H1 (cell line): ENCODE results near the gene RAB11B. TPM values are rescaled to one million over a fixed set of nuclear protein-coding genes. Genes with fewer than 3 reads are reported as not detected.

Experiments
- CTCF ChIA-PET: fragments of 300-600 bp; sonication (Branson Sonifier 250); formaldehyde crosslinking; loops from one replicate; lab custom pipeline; 2021; ENCODE audit not compliant: partially characterized antibody; lab: Charles Lee
- POLR2A ChIA-PET: fragments of 300-600 bp; sonication (Branson Sonifier 250); formaldehyde crosslinking; loops from one replicate; lab custom pipeline; 2021; ENCODE audit warnings: inconsistent platforms; ENCODE audit not compliant: partially characterized antibody; lab: Charles Lee
- DNase-seq, 2 experiments: peaks; one replicate each; pipeline versions ENCODE4 v3.0.0 to v3.0.0-alpha.2; 2010 to 2022; ENCODE audit warnings: low spot score in 2 of 2, low read depth in 1 of 2, mixed read lengths in 1 of 2
- FAIRE-seq: peaks from 2 replicates; lab custom pipeline; 2011; peaks lifted over from hg19 to GRCh38; lab: Jason Lieb, UNC
- H2AFZ ChIP-seq: 2 replicates; pipeline ENCODE4 v1.8.1; 2012; ENCODE audit warnings: low read length, inconsistent platforms
- H2AK5ac ChIP-seq: 2 replicates; pipeline ENCODE4 v1.6.1; 2013; ENCODE audit warnings: low read depth, low read length
- H2BK120ac ChIP-seq: replicated peaks from 2 replicates; pipeline ENCODE3; 2013; ENCODE audit warnings: low read depth, low read length, inconsistent platforms
- H2BK12ac ChIP-seq: 2 replicates; pipeline ENCODE4 v1.6.1; 2013; ENCODE audit warnings: low read depth, low read length
- H2BK15ac ChIP-seq: 2 replicates; pipeline ENCODE4 v1.6.1; 2013; ENCODE audit warnings: low read length
- H2BK20ac ChIP-seq: 2 replicates; pipeline ENCODE4 v1.6.1; 2013; ENCODE audit warnings: low read length
- H2BK5ac ChIP-seq: 2 replicates; pipeline ENCODE4 v1.6.1; 2013; ENCODE audit warnings: low read depth, low read length
- H3K14ac ChIP-seq: 2 replicates; pipeline ENCODE4 v1.6.1; 2013; ENCODE audit warnings: inconsistent platforms; ENCODE audit not compliant: insufficient read length
- H3K18ac ChIP-seq: 2 replicates; pipeline ENCODE4 v1.6.1; 2013; ENCODE audit warnings: low read length; ENCODE audit errors: extremely low read depth
- H3K23ac ChIP-seq: 2 replicates; pipeline ENCODE4 v1.6.1; 2013; ENCODE audit warnings: inconsistent platforms; ENCODE audit not compliant: insufficient read length
- H3K23me2 ChIP-seq: 2 replicates; pipeline ENCODE4 v1.6.1; 2013; ENCODE audit warnings: low read depth, low read length
- H3K27ac ChIP-seq: 2 replicates; pipeline ENCODE4 v1.6.1; 2011; ENCODE audit warnings: low read depth, low read length, inconsistent platforms
- H3K27me3 ChIP-seq, 4 experiments: replicated peaks in 1 of 4; 1 replicate in 1 of 4; 2 replicates in 3 of 4; pipeline versions ENCODE4 v1.6.1 to v1.8.1; 2011 to 2013; ENCODE audit warnings: low read length in 3 of 4, mild to moderate bottlenecking in 3 of 4, inconsistent platforms in 2 of 4, mixed read lengths in 2 of 4, moderate library complexity in 1 of 4; ENCODE audit not compliant: control insufficient read depth in 3 of 4, insufficient read depth in 3 of 4; ENCODE audit errors: extremely low read depth in 1 of 4
- H3K36me3 ChIP-seq, 4 experiments: 2 replicates each; pipeline versions ENCODE4 v1.6.1 to v1.8.1; 2011 to 2013; ENCODE audit warnings: mild to moderate bottlenecking in 4 of 4, low read length in 3 of 4, moderate library complexity in 2 of 4, control low read depth in 1 of 4, inconsistent platforms in 1 of 4; ENCODE audit not compliant: insufficient read depth in 4 of 4, control insufficient read depth in 2 of 4
- H3K4ac ChIP-seq: replicated peaks from 2 replicates; pipeline ENCODE3; 2013; ENCODE audit warnings: low read length, low read depth, mixed read lengths, inconsistent platforms; ENCODE audit not compliant: insufficient read length
- H3K4me1 ChIP-seq, 4 experiments: replicated peaks in 1 of 4; 1 replicate in 1 of 4; 2 replicates in 3 of 4; pipeline versions ENCODE4 v1.6.1 to v1.8.1; 2011 to 2013; ENCODE audit warnings: low read length in 3 of 4, inconsistent platforms in 2 of 4, mixed read lengths in 1 of 4; ENCODE audit not compliant: insufficient read depth in 4 of 4, control insufficient read depth in 3 of 4
- H3K4me2 ChIP-seq, 2 experiments: 2 replicates each; pipeline versions ENCODE4 v1.6.1 to v1.8.1; 2011 to 2013; ENCODE audit warnings: low read depth in 2 of 2, low read length in 2 of 2, control low read depth in 1 of 2, inconsistent platforms in 1 of 2, mild to moderate bottlenecking in 1 of 2; ENCODE audit not compliant: insufficient read depth in 1 of 2
- H3K4me3 ChIP-seq, 4 experiments: fragments of 200-600, 300-600 bp in 1 of 4; sonication (generic), shearing (Covaris generic), sonication (Bioruptor Twin) in 1 of 4; 2 replicates each; pipeline versions ENCODE4 v1.5.1 to v1.8.1; 2011 to 2016; ENCODE audit warnings: low read length in 4 of 4, low read depth in 3 of 4, control low read depth in 2 of 4, inconsistent platforms in 2 of 4, mild to moderate bottlenecking in 2 of 4, mixed read lengths in 1 of 4, moderate library complexity in 1 of 4; ENCODE audit not compliant: insufficient read depth in 2 of 4; ENCODE audit errors: extremely low read depth in 1 of 4
- H3K56ac ChIP-seq: replicated peaks from 2 replicates; pipeline ENCODE3; 2013; ENCODE audit warnings: low read depth, mild to moderate bottlenecking, mixed read lengths, low read length, inconsistent platforms; ENCODE audit not compliant: insufficient read length
- H3K79me1 ChIP-seq: 2 replicates; pipeline ENCODE4 v1.6.1; 2013; ENCODE audit warnings: low read depth, low read length, control low read depth
- H3K79me2 ChIP-seq, 2 experiments: 2 replicates each; pipeline versions ENCODE4 v1.6.1 to v1.8.1; 2012 to 2013; ENCODE audit warnings: low read length in 2 of 2, mild to moderate bottlenecking in 2 of 2, inconsistent platforms in 1 of 2; ENCODE audit not compliant: insufficient read depth in 2 of 2, control insufficient read depth in 1 of 2
- H3K9ac ChIP-seq, 4 experiments: replicated peaks in 1 of 4; 1 replicate in 1 of 4; 2 replicates in 3 of 4; pipeline versions ENCODE4 v1.6.1 to v1.8.1; 2011 to 2013; ENCODE audit warnings: low read depth in 3 of 4, low read length in 3 of 4, control low read depth in 2 of 4, mild to moderate bottlenecking in 2 of 4, moderate library complexity in 2 of 4, inconsistent platforms in 1 of 4; ENCODE audit errors: extremely low read depth in 1 of 4
- H3K9me3 ChIP-seq, 2 experiments: 2 replicates each; pipeline versions ENCODE4 v1.6.1 to v1.8.1; 2012 to 2013; ENCODE audit warnings: mild to moderate bottlenecking in 2 of 2, moderate library complexity in 2 of 2, control low read depth in 1 of 2, inconsistent platforms in 1 of 2, low read depth in 1 of 2, low read length in 1 of 2, mixed read lengths in 1 of 2; ENCODE audit not compliant: insufficient read depth in 2 of 2
- H4K20me1 ChIP-seq, 2 experiments: replicated peaks in 1 of 2; 2 replicates each; pipeline versions ENCODE3 to v1.8.1; 2011 to 2013; ENCODE audit warnings: inconsistent platforms in 2 of 2, low read length in 2 of 2, mild to moderate bottlenecking in 1 of 2; ENCODE audit not compliant: insufficient read depth in 2 of 2, control insufficient read depth in 1 of 2
- H4K5ac ChIP-seq: 2 replicates; pipeline ENCODE4 v1.6.1; 2013; ENCODE audit warnings: low read length, low read depth, mixed read lengths, inconsistent platforms; ENCODE audit not compliant: insufficient read length
- H4K8ac ChIP-seq: 2 replicates; pipeline ENCODE4 v1.8.0; 2013; ENCODE audit warnings: mild to moderate bottlenecking, moderate library complexity, low read length, inconsistent platforms; ENCODE audit not compliant: insufficient read depth; ENCODE audit errors: extremely low read depth
- H4K91ac ChIP-seq: replicated peaks from 2 replicates; pipeline ENCODE3; 2013; ENCODE audit warnings: low read length, mixed read lengths, inconsistent platforms; ENCODE audit not compliant: insufficient read length
- CEBPB ChIP-seq: IDR thresholded peaks from 2 replicates; pipeline ENCODE4 v1.6.1; 2012; ENCODE audit warnings: low read depth, low read length
- CREB1 ChIP-seq: IDR thresholded peaks from 2 replicates; pipeline ENCODE4 v1.6.1; 2012; ENCODE audit warnings: inconsistent platforms
- E2F6 ChIP-seq: IDR thresholded peaks from 2 replicates; pipeline ENCODE4 v1.6.1; 2012; ENCODE audit warnings: inconsistent platforms
- GTF2F1 ChIP-seq: IDR thresholded peaks from 2 replicates; pipeline ENCODE4 v1.6.1; 2012; ENCODE audit warnings: low read depth, low read length, improper control_type of control experiment, borderline replicate concordance
- JUN ChIP-seq: IDR thresholded peaks from 2 replicates; pipeline ENCODE4 v1.6.1; 2011; ENCODE audit warnings: low read depth, mild to moderate bottlenecking, improper control_type of control experiment, low read length
- NRF1 ChIP-seq: IDR thresholded peaks from 2 replicates; pipeline ENCODE4 v1.6.1; 2011; ENCODE audit warnings: mild to moderate bottlenecking, low read depth, low read length, improper control_type of control experiment
- POLR2A ChIP-seq, 2 experiments: IDR thresholded peaks; 1 replicate in 1 of 2; 2 replicates in 1 of 2; pipeline ENCODE4 v1.6.1; 2011; ENCODE audit warnings: low read depth in 2 of 2, low read length in 2 of 2, mild to moderate bottlenecking in 2 of 2; ENCODE audit errors: control extremely low read depth in 1 of 2
- RAD21 ChIP-seq, 2 experiments: IDR thresholded peaks in 1 of 2; conservative IDR thresholded peaks in 1 of 2; 2 replicates each; pipeline ENCODE4 v1.6.1; 2011; ENCODE audit warnings: low read depth in 2 of 2, low read length in 2 of 2, improper control_type of control experiment in 1 of 2, inconsistent platforms in 1 of 2, mild to moderate bottlenecking in 1 of 2, moderate library complexity in 1 of 2
- SIN3A ChIP-seq, 2 experiments: IDR thresholded peaks in 1 of 2; conservative IDR thresholded peaks in 1 of 2; 2 replicates each; pipeline ENCODE4 v1.6.1; 2011 to 2012; ENCODE audit warnings: low read length in 2 of 2, improper control_type of control experiment in 1 of 2, low read depth in 1 of 2, mild to moderate bottlenecking in 1 of 2
- SIRT6 ChIP-seq: IDR thresholded peaks from one replicate; pipeline ENCODE4 v1.7.1; 2012; ENCODE audit warnings: low read length, inconsistent platforms
- SIX5 ChIP-seq: IDR thresholded peaks from 2 replicates; pipeline ENCODE4 v1.6.1; 2011; ENCODE audit warnings: mild to moderate bottlenecking, low read depth, low read length
- SP2 ChIP-seq: IDR thresholded peaks from 2 replicates; pipeline ENCODE4 v1.6.1; 2012; ENCODE audit warnings: mild to moderate bottlenecking, low read length, inconsistent platforms
- TCF12 ChIP-seq: IDR thresholded peaks from 2 replicates; pipeline ENCODE4 v1.6.1; 2011; ENCODE audit warnings: low read depth, mild to moderate bottlenecking, low read length
- WGBS, 2 experiments: shearing (Covaris generic) in 1 of 2; methylation state at CpG; one replicate each; pipeline versions ENCODE4 v1.1.6 to v1.1.7; 2013 to 2015; ENCODE audit warnings: low lambda C conversion rate in 2 of 2, mixed read lengths in 2 of 2, inconsistent platforms in 1 of 2, low coverage in 1 of 2, missing lambda C conversion rate in 1 of 2; ENCODE audit not compliant: insufficient replicate concordance in 2 of 2, insufficient coverage in 1 of 2, insufficient read length in 1 of 2; ENCODE audit errors: extremely low coverage in 1 of 2, missing lambda C conversion rate in 1 of 2; 5-methylcytosine and 5-hydroxymethylcytosine counted together
- polyA plus RNA-seq, 7 experiments: library from polyadenylated mRNA; depleted of rRNA in 3 of 7; stranded (reverse) in 5 of 7; unstranded in 2 of 7; fragments of >200 nt in 5 of 7; fragments of 200-250 nt in 2 of 7; gene quantifications; 1 replicate in 5 of 7; 2 replicates in 1 of 7; 4 replicates in 1 of 7; pipeline versions ENCODE4 v1.2.1 to v1.2.3, GENCODE V29; 2011 to 2013; ENCODE audit warnings: missing spikeins in 2 of 7, mixed read lengths in 2 of 7
- total RNA-seq: library from RNA; stranded (reverse); fragmentation: NEBNext Ultra II Directional; extraction: Animal tissue kit (Norgen Biotek cat#: 25700); gene quantifications from 2 replicates; pipeline ENCODE4 v1.2.1, GENCODE V29; 2021

Gene RAB11B
- total and polyA plus RNA-seq, 2 of the 8 experiments (the other 6 are each of a cell fraction or from before 2014, with no cell fraction given), result 50.2 to 85.8 TPM

GRCh38 chr19:8399681-8400188 is 9.6 kb downstream of the RAB11B start:
- H3K79me2 ChIP-seq, result peaks cover 0 to 37% of the 10 kb centered on the region in 2 experiments; a peak in 1 of 4 replicates
- POLR2A ChIA-PET, result interaction anchor here (1.2 to 3.0 kb wide), 3 partner anchors 8 to 49 kb away, joined by 3 to 9 read pairs (median 3); no protein-coding TSS in a partner anchor
- H3K27ac ChIP-seq, result no peak overlapping the region
- TF ChIP-seq GTF2F1, result no peak
- no peak for TF ChIP-seq POLR2A (IDR thresholded peaks at IDR 0.05; ENCODE audit: control extremely low read depth in 1 of 2, low read depth in 2 of 2, low read length in 2 of 2)
- TF ChIP-seq E2F6, result no peak
- TF ChIP-seq SP2, result no peak
- no peak for TF ChIP-seq RAD21 (IDR thresholded peaks at IDR 0.05 in 1 of 2, conservative IDR thresholded peaks at IDR 0.05 in 1 of 2; ENCODE audit: low read depth in 2 of 2, low read length in 2 of 2)
- TF ChIP-seq CREB1, result no peak
- TF ChIP-seq SIX5, result no peak
- TF ChIP-seq TCF12, result no peak
- TF ChIP-seq SIRT6, result no peak
- TF ChIP-seq SIN3A (conservative IDR thresholded peaks at IDR 0.05 in 1 of 2, IDR thresholded peaks at IDR 0.05 in 1 of 2; ENCODE audit: low read depth in 1 of 2, low read length in 2 of 2), result no peak
- no peak for TF ChIP-seq JUN
- TF ChIP-seq CEBPB, result no peak
- TF ChIP-seq NRF1, result no peak

More at GRCh38 chr19:8399681-8400188, 9.6 kb downstream of the RAB11B start:
- Histone ChIP-seq H3K4ac (no peak overlapping the region), H3K23ac (no peak overlapping the region), H3K27me3 (no peaks in the 10 kb centered on the region), H2BK120ac (no peak overlapping the region), H3K14ac (no peak overlapping the region), H4K91ac (no peak overlapping the region), H2BK15ac (no peak overlapping the region), H4K5ac (no peak overlapping the region), H2BK5ac (no peak overlapping the region), H4K8ac (no peak overlapping the region; the same call in 1 of the 2 replicates), H2BK12ac (0 out of 2 replicates have a peak overlapping the region, but pooled peaks have one; percentile 39), H3K56ac (no peak overlapping the region), H3K9ac (no peak overlapping the region), H2BK20ac (no peak overlapping the region), H2AK5ac (no peak overlapping the region), H3K4me1 (no peaks in the 10 kb centered on the region; a peak in 3 of 7 replicates), H3K4me2 (no peak overlapping the region), H3K23me2 (no peaks in the 10 kb centered on the region), H2AFZ (no peak overlapping the region), H4K20me1 (peaks cover 8 to 38% of the 10 kb centered on the region in 2 experiments), H3K79me1 (peaks cover 24% of the 10 kb centered on the region), H3K36me3 (peaks cover 0 to 14% (median 10%) of the 10 kb centered on the region in 4 experiments; a peak in 6 of 8 replicates), H3K4me3 (no peak overlapping the region), H3K9me3 (no peaks in the 10 kb centered on the region), H3K18ac (no peak overlapping the region)
- WGBS, 2 experiments, result 98% methylated on average over 28 of the region's 34 CpGs; no CpG with 5 or more reads in 1 of the 2 experiments
- FAIRE-seq (no peak), DNase-seq (no peak)
- CTCF ChIA-PET, result interaction anchor here (1.6 kb wide), 1 partner anchor 46 kb away, joined by 7 read pairs; no protein-coding TSS in a partner anchor
